ENCODE measurements around the gene UTY.
"Not testable (repeated sequence)": the region's sequence is repeated elsewhere in the genome, so short reads cannot be mapped to it uniquely, and the experiment has no call there.

Gene UTY

DNA sequence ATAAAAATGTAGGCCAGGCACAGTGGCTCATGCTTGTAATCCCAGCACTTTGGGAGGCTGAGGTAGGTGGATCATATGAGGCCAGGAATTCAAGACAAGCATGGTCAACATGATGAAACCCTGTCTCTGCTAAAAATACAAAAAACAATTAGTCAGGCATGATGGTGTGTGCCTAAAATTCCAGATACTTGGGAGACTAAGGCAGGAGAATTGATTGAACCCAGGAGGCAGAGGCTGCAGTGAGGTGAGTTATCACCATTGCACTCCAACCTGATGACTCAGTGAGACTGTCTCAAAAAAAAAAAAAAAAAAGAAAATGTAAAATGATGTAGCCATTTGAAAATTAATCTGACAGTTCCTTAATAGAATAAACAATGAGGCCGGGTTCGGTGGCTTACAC, 171.9 kb downstream of the UTY start:
- no peak overlapping the region for H3K4me3 Mint-ChIP-seq
- no peaks in the 10 kb centered on the region for H3K9me3 Mint-ChIP-seq
- no peaks in the 10 kb centered on the region for H3K4me1 Mint-ChIP-seq
- no peak for DNase-seq (ENCODE audit: low spot score in 2 of 2)
- no peak overlapping the region for H3K27ac Mint-ChIP-seq
- H3K27me3 Mint-ChIP-seq = no peaks in the 10 kb centered on the region
- H3K36me3 Mint-ChIP-seq = peaks cover 10% of the 10 kb centered on the region
- ATAC-seq (ENCODE audit: low read depth) = no peak

DNA sequence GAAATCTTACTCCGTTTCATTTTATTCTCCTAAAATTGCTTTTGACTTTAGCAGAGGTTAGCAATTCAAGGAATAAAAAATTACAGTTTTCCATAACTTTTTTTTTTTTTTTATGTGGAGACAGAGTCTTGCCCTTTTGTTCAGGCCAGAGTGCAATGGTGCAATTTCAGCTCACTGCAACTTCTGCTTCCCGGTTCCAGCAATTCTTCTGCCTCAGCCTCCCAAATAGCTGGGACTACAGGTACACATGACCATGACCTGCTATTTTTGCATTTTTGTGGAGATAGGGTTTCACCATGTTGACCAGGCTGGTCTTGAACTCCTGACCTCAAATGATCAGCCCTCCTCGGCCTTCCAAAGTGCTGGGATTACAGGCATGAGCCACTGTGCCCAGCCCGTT, 179.0 kb downstream of the UTY start:
- DNase-seq (ENCODE audit: low spot score in 2 of 2) (no peak), ATAC-seq (ENCODE audit: low read depth) (no peak)
- Mint-ChIP-seq H3K4me3 (no peak overlapping the region), H3K36me3 (peaks cover 10% of the 10 kb centered on the region), H3K27me3 (no peaks in the 10 kb centered on the region), H3K9me3 (no peaks in the 10 kb centered on the region), H3K4me1 (no peaks in the 10 kb centered on the region), H3K27ac (no peak overlapping the region)

DNA sequence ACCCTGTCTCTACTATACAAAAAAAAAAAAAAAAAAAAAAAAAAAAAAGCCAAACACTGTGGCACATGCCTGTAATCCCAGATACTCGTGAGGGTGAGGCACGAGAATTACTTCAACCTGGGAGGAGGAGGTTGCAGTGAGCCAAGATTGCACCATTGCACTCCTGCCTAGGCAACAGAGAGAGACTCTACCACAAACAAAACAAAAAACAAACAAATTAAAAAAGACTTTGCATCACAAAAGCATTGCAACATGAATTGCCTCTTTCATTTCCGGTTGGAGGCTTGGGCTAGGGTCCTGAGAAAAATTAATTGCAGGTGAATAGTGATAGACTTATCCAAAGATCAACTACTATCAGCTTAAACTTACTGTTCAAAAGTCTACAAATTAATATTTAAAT, 180.4 kb downstream of the UTY start:
- H3K36me3 Mint-ChIP-seq = peaks cover 10% of the 10 kb centered on the region

DNA sequence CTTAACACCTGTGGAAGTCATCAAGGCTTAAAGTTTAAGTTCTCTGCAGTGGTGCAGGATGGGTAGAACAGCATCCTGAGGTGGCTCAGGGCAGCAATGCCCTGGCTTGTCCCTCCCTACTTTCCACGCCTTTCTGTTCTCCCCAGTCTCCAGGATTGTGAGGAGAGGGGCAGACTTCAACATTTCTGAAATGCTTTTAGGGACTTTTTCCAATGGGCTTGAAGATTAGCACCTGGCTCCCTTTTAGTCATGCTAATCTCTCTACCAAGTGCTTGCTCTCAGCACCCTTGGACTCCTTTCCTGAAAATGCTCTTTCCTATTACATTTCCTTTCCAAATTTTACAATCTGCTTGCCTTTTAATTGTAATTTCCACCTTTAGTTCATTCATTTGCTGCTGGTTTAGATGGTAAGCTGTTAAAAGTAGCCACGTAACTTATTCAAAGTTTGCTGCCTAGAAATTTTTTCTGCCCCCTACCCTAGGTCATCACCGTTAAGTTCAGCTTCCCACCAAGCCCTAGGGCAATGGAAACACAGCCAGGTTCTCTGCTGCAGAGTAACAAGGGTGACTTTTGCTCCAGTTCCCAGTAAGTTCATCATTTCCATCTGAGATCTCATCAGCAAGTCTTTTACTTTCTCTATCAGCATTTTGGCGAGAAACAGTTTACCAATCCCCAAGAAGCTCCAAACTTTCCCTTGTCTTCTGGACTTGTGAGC, 183.5 kb downstream of the UTY start:
- H3K4me1 Mint-ChIP-seq = no peaks in the 10 kb centered on the region
- H3K4me3 Mint-ChIP-seq = no peak overlapping the region
- H3K9me3 Mint-ChIP-seq = no peaks in the 10 kb centered on the region
- peaks cover 20% of the 10 kb centered on the region for H3K36me3 Mint-ChIP-seq
- ATAC-seq (ENCODE audit: low read depth) (no peak), DNase-seq (ENCODE audit: low spot score in 2 of 2) (no peak)
- H3K27me3 Mint-ChIP-seq = no peaks in the 10 kb centered on the region
- no peak overlapping the region for H3K27ac Mint-ChIP-seq

More for the DNA sequence above, 180.4 kb downstream of the UTY start:
- H3K27me3 Mint-ChIP-seq = no peaks in the 10 kb centered on the region
- H3K4me1 Mint-ChIP-seq = no peaks in the 10 kb centered on the region
- H3K27ac Mint-ChIP-seq = no peak overlapping the region
- H3K9me3 Mint-ChIP-seq = no peaks in the 10 kb centered on the region
- ATAC-seq (ENCODE audit: low read depth) = no peak
- DNase-seq (ENCODE audit: low spot score in 2 of 2) = no peak
- H3K4me3 Mint-ChIP-seq = no peak overlapping the region

DNA sequence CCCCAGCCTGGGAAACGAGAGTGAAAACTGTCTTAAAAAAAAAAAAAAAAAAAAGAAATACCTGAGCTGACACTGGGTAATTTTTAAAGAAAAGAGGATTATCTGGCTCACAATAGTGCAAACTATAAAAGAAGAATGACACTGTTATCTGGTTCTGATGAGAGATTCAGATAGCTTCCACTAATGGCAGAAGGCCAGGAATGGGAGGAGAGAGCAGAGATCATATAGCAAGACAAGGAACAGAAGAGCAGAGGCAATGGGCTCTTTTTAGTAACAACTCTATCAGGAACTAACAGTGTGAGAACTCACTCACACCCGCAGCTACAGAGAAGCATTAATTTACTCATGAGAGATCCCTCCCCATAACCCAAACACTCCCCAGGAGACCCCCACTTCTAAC, 184.8 kb downstream of the UTY start:
- Mint-ChIP-seq H3K4me1 (no peaks in the 10 kb centered on the region), H3K27ac (no peak overlapping the region), H3K9me3 (no peaks in the 10 kb centered on the region), H3K4me3 (no peak overlapping the region), H3K36me3 (peaks cover 27% of the 10 kb centered on the region), H3K27me3 (no peaks in the 10 kb centered on the region)
- DNase-seq (ENCODE audit: low spot score in 2 of 2) (no peak), ATAC-seq (ENCODE audit: low read depth) (no peak)

DNA sequence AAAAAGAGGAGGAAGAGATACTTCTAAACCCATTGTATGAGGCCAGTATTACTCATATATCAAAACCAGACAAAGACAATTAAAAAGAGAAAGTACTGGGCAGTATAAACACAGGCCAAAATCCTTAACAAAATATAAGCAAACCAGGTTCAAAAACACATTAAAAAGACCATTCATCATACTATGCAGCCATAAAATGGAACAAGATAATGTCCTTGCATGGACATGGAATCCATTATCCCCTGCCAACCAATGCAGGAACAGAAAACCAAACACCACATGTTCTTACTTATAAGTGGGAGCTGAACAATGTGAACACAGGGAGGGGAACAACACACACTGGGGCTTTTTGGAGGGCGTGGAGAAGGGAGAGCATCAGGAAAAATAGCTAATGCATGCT, 188.6 kb downstream of the UTY start:
- no peak overlapping the region for H3K4me3 Mint-ChIP-seq
- peaks cover 39% of the 10 kb centered on the region for H3K36me3 Mint-ChIP-seq
- ATAC-seq (ENCODE audit: low read depth) (no peak), DNase-seq (ENCODE audit: low spot score in 2 of 2) (no peak)
- no peaks in the 10 kb centered on the region for H3K27me3 Mint-ChIP-seq
- H3K27ac Mint-ChIP-seq = no peak overlapping the region
- H3K4me1 Mint-ChIP-seq = no peaks in the 10 kb centered on the region
- H3K9me3 Mint-ChIP-seq = peaks cover 2% of the 10 kb centered on the region

DNA sequence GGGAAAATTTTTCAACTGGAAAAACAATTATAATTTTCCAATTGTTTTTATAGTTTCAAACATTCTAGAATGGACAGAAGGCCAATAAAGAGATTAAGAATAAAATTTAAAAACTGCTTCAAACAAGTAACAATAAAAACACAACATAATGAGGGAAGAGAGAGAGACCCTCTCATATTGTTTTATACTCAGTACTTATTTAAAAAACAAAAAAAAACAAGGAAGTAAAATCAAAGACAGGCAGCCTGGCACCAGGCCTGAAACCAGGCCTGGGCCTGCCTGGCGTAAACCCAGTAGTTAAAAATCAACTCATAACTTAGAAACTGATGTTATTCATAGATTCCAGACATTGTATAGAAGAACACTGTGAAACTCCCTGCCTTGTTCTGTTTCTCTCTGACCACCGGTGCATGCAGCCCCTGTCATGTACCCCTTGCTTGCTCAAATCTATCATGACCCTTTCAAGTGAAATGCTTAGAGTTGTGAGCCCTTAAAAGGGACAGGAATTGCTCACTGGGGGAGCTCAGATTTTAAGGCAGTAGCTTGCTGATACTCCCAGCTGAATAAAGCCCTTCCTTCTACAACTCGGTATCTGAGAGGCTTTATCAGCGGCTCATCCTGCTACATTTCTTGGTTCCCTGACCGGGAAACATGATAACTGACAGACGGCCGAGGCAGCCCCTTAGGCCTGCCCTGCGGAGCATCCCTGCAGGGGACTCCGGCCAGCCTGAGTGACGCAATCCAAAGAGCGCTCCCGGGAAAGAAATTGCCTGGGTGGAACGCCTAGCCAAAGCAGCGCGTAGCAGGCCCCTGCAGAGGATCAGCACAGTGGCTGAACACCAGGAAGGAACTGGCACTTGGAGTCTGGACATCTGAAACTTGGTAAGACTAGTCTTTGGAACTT, 197.4 kb downstream of the UTY start:
- H3K4me1 Mint-ChIP-seq; ATAC-seq (ENCODE audit: low read depth); H3K27ac Mint-ChIP-seq; H3K4me3 Mint-ChIP-seq; H3K9me3 Mint-ChIP-seq; DNase-seq (ENCODE audit: low spot score in 2 of 2); H3K27me3 Mint-ChIP-seq: not testable (repeated sequence)
- peaks cover 18% of the 10 kb centered on the region for H3K36me3 Mint-ChIP-seq

DNA sequence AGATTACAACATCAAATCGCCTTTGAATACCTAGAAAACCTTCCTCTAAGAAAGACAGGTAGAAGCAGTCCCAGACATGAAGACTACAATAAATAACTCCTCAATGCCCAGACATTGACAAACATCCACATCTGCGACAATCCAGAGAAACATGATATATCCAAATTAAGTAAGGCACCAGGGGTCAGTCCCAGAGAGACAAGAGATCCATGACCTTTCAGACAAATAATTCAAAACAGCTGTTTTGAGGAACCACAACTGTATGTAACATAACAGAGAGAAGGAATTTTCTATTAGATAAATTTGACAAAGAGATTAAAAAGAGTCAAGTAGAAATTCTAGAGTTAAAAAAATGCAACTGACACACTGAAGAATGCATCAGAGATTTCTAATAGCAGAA, 200.3 kb downstream of the UTY start:
- Mint-ChIP-seq H3K27me3 (no peaks in the 10 kb centered on the region), H3K4me3 (no peak overlapping the region), H3K27ac (no peak overlapping the region)

DNA sequence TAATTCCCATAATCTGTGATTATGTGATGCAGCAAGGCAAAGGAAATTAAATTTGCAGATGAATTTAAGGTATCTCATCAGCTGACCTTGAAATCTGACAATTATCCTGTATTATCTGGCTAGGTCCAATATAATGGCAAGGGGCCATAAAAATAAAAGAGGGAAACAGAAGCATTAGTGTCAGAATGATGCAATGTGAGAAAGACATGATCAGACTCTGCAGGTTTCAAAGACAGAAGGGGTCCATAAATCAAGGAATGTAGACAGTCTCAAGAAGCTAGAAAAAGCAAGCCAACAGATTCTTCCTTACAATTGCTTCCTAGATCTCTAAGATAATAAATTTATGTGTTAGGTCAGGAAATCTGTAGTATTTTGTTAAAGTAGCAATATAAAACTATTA, 208.1 kb downstream of the UTY start:
- H3K9me3 Mint-ChIP-seq = no peaks in the 10 kb centered on the region
- no peak overlapping the region for H3K27ac Mint-ChIP-seq
- no peaks in the 10 kb centered on the region for H3K4me1 Mint-ChIP-seq
- no peaks in the 10 kb centered on the region for H3K27me3 Mint-ChIP-seq
- ATAC-seq (ENCODE audit: low read depth) = no peak
- peaks cover 27% of the 10 kb centered on the region for H3K36me3 Mint-ChIP-seq
- H3K4me3 Mint-ChIP-seq = no peak overlapping the region
- no peak for DNase-seq (ENCODE audit: low spot score in 2 of 2)

More for the DNA sequence above, 200.3 kb downstream of the UTY start:
- ATAC-seq (ENCODE audit: low read depth) = no peak
- Mint-ChIP-seq H3K4me1 (no peaks in the 10 kb centered on the region), H3K36me3 (peaks cover 22% of the 10 kb centered on the region), H3K9me3 (no peaks in the 10 kb centered on the region)
- no peak for DNase-seq (ENCODE audit: low spot score in 2 of 2)

DNA sequence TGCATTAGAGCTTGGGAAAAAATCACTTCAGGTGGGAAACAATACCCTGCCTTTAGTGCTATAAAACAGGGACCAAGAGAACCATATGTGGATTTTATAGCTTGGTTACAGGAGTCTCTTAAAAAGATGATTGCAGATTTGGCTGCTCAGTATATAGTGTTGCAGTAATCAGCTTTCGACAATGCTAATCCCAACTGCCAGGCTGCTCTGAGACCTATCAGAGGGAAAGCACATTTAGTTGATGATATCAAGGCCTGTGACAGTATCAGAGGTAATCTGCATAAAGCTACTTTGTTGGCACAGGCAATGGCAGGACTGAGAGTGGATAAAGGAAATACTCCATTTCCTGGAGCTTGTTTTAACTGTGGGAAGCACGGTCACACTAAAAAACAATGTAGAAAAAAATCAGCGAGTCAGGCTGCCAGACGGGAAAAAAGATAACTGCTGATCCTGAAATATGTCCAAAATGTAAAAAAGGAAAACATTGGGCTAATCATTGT, 225.8 kb downstream of the UTY start:
- not testable (repeated sequence) for DNase-seq (ENCODE audit: low spot score in 2 of 2); H3K4me3 Mint-ChIP-seq; ATAC-seq (ENCODE audit: low read depth); H3K27me3 Mint-ChIP-seq; H3K9me3 Mint-ChIP-seq; H3K4me1 Mint-ChIP-seq
- Mint-ChIP-seq H3K27ac (peak overlapping the region; percentile 28), H3K36me3 (peaks cover 17% of the 10 kb centered on the region)

DNA sequence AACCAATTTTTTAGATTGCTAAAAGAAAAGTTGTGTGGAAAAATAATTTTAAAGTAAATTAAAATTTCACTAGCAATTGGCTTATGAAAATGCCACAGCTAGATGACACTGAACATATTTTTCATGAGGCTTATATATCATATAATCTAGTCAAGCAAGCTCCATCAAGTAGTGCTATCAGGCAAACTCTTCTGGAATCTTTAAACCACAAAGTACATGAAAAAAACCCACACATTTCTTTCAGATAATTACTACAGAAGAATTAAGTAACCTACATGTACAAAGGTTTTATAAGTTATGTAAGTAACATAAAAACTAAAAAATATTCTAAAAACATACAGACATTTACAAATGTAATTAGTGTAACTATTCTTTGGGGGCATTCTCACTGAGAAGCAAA, 229.4 kb downstream of the UTY start:
- no peaks in the 10 kb centered on the region for H3K9me3 Mint-ChIP-seq
- peaks cover 14% of the 10 kb centered on the region for H3K36me3 Mint-ChIP-seq
- no peak for DNase-seq (ENCODE audit: low spot score in 2 of 2)
- H3K4me1 Mint-ChIP-seq = no peaks in the 10 kb centered on the region
- ATAC-seq (ENCODE audit: low read depth) = no peak
- H3K27me3 Mint-ChIP-seq = no peaks in the 10 kb centered on the region
- H3K4me3 Mint-ChIP-seq = no peak overlapping the region
- no peak overlapping the region for H3K27ac Mint-ChIP-seq

DNA sequence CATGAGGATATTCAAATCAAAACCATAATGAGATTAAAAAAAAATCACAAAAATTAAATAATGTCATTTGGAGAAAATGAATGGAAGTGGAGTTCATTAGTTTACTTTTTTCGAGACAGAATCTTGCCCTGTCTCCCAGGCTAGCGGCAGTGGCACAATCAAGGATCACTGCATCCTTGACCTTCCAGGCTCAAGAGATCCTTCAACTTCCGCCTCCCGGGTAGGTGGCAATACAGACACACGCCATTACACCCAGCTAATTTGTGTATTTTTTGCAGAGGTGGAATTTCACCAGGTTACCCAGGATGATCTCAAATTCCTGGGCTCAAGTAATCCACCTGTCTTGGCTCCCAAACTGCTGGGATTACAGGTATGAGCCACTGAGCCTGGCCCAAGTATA, 236.1 kb downstream of the UTY start:
- DNase-seq (ENCODE audit: low spot score in 2 of 2) (no peak), ATAC-seq (ENCODE audit: low read depth) (no peak)
- H3K4me1 Mint-ChIP-seq = peaks cover 5% of the 10 kb centered on the region
- H3K4me3 Mint-ChIP-seq = no peak overlapping the region
- H3K27me3 Mint-ChIP-seq = no peaks in the 10 kb centered on the region
- peaks cover 27% of the 10 kb centered on the region for H3K36me3 Mint-ChIP-seq
- peaks cover 4% of the 10 kb centered on the region for H3K9me3 Mint-ChIP-seq
- H3K27ac Mint-ChIP-seq = no peak overlapping the region

DNA sequence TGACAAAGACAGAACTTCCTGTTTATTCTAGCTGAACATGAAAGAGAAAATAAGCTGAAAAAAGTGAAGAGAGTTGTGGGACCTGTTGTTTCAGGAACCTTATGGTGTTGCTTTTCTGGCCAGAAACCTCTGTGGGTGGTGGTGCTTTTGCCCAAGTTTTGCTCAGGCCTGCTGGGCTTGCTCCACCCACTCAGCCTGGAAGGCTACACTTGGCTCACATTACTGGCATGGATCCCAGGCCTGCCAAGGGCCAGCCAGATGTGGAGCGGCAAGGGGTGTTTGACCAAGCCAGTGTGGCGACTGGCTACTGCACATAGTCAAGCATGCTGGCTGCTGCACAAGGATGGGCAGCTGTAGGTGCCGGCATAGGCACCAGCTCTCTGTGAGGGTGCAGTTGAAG, 245.9 kb downstream of the UTY start:
- no peak for ATAC-seq (ENCODE audit: low read depth)
- H3K27me3 Mint-ChIP-seq = no peaks in the 10 kb centered on the region
- H3K27ac Mint-ChIP-seq = no peak overlapping the region
- peaks cover 11% of the 10 kb centered on the region for H3K9me3 Mint-ChIP-seq
- H3K4me3 Mint-ChIP-seq = no peak overlapping the region
- peaks cover 2% of the 10 kb centered on the region for H3K4me1 Mint-ChIP-seq
- H3K36me3 Mint-ChIP-seq = peaks cover 18% of the 10 kb centered on the region
- DNase-seq (ENCODE audit: low spot score in 2 of 2) = no peak

DNA sequence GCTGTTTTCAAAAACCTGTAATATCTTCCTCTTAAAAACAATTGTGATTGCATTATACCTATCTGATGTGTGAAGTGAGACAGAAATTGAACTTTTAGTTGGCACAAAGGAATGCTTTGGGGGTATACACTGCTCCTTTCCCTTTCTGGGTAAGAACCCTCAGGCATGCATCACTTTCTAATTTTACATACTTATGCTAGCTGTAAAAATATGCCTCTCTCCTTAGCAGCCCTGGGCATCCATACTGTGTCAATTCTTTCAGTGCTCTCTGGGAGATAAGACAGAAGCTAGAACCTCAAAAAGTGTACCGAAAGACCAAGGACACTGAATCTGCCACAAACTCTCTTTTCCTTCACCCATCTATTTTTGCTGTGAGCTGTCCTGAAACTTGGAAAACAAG, 246.7 kb downstream of the UTY start:
- peaks cover 12% of the 10 kb centered on the region for H3K36me3 Mint-ChIP-seq
- H3K9me3 Mint-ChIP-seq = peaks cover 11% of the 10 kb centered on the region
- DNase-seq (ENCODE audit: low spot score in 2 of 2) (no peak), ATAC-seq (ENCODE audit: low read depth) (no peak)
- H3K27ac Mint-ChIP-seq = peak overlapping the region; percentile 20
- no peak overlapping the region for H3K4me3 Mint-ChIP-seq
- H3K4me1 Mint-ChIP-seq = peaks cover 2% of the 10 kb centered on the region
- H3K27me3 Mint-ChIP-seq = no peaks in the 10 kb centered on the region
